ENCODE measurements around the gene LHX3. TPM values are rescaled to one million over a fixed set of nuclear protein-coding genes. Genes with fewer than 3 reads are reported as not detected.

Gene LHX3
- total RNA-seq, 1 experiment from 2014 or later, result not detected

- Histone ChIP-seq H3K56ac (ENCODE audit: insufficient read length, low read depth, low read length) (no peak overlapping the region), H3K23ac (ENCODE audit: insufficient read length, low read depth, low read length) (no peak overlapping the region), H2BK12ac (ENCODE audit: insufficient read length, low read depth, low read length) (no peak overlapping the region), H3T11ph (ENCODE audit: low read length) (no peak overlapping the region), H4K91ac (ENCODE audit: insufficient read length, low read depth, low read length) (no peak overlapping the region), H4K5ac (ENCODE audit: insufficient read length, low read depth, low read length) (no peak overlapping the region), H3K79me1 (ENCODE audit: insufficient read depth, low read depth, low read length, poor library complexity, severe bottlenecking) (no peaks in the 10 kb centered on the region), H2BK5ac (ENCODE audit: insufficient read length, low read length) (no peak overlapping the region), H2BK120ac (ENCODE audit: low read depth, low read length, poor library complexity, severe bottlenecking) (no peak overlapping the region), H2AK5ac (ENCODE audit: insufficient read length, low read length) (no peak overlapping the region), H3K14ac (ENCODE audit: insufficient read depth, low read length) (no peak overlapping the region), H3K4me1 (ENCODE audit: insufficient read depth, low read length) (no peaks in the 10 kb centered on the region), H2BK15ac (ENCODE audit: low read depth, low read length) (no peak overlapping the region), H3K79me2 (ENCODE audit: insufficient read depth, low read length) (no peaks in the 10 kb centered on the region), H3K27ac (ENCODE audit: insufficient read length, low read depth, low read length) (no peak overlapping the region), H4K20me1 (ENCODE audit: control insufficient read depth, insufficient read depth, insufficient read length) (no peaks in the 10 kb centered on the region), H3K9ac (ENCODE audit: extremely low read depth, insufficient read length, low read length) (no peak overlapping the region), H4K8ac (replicated peaks; ENCODE audit: insufficient read length, low read depth, low read length) (no peak overlapping the region), H3K27me3 (ENCODE audit: insufficient read depth, low read length) (no peaks in the 10 kb centered on the region), H3K23me2 (ENCODE audit: insufficient read length, low read depth, low read length, poor library complexity, severe bottlenecking) (no peaks in the 10 kb centered on the region), H2BK20ac (ENCODE audit: low read depth, low read length, poor library complexity, severe bottlenecking) (no peak overlapping the region), H3K18ac (ENCODE audit: insufficient read length, low read depth, low read length) (no peak overlapping the region), H3K4ac (ENCODE audit: low read depth, low read length) (no peak overlapping the region), H3K4me2 (ENCODE audit: insufficient read depth, insufficient read length, low read length) (no peak overlapping the region), H3K9me3 (ENCODE audit: control insufficient read depth, low read depth, low read length) (no peaks in the 10 kb centered on the region), H2AFZ (ENCODE audit: low read length) (no peak overlapping the region)
- Mint-ChIP-seq H3K9me3 (no peaks in the 10 kb centered on the region), H3K27me3 (ENCODE audit: low read depth) (peaks cover 3% of the 10 kb centered on the region; the same call in 1 of the 2 replicates), H3K4me3 (no peak overlapping the region; a peak in 1 of 5 replicates), H3K36me3 (ENCODE audit: insufficient read depth in 1 of 3, low read depth in 3 of 3) (no peaks in the 10 kb centered on the region), H3K27ac (no peak overlapping the region), H3K4me1 (peaks cover 9 to 37% of the 10 kb centered on the region in 2 experiments)
- no peak for TF ChIP-seq CTCF (conservative IDR thresholded peaks at IDR 0.05)
- no CpG with 5 or more reads among the region's 14 CpGs for WGBS (ENCODE audit: extremely low coverage, insufficient read length, low lambda C conversion rate)
- no peak for DNase-seq
Observed at GRCh38 chr9:136182420-136182787, 22.5 kb downstream of the LHX3 start.

All from H9 (cell line).